C4-2B (cell line): Measurements from ENCODE around the gene NLGN1.

Source experiments
- H3K27ac ChIP-seq: fragments of 450-650 bp; 2 replicates; pipeline ENCODE4 v1.5.1; 2017
- ZFX ChIP-seq: fragments of 450-650 bp; IDR thresholded peaks from 2 replicates; pipeline ENCODE4 v1.6.1; 2017
- TF ChIP-seq, protein P1 (sequence below): fragments of 450-650 bp; conservative IDR thresholded peaks from 2 replicates; pipeline ENCODE4 v1.5.1; 2017; ENCODE audit warnings: mild to moderate bottlenecking

The NLGN1 gene

DNA sequence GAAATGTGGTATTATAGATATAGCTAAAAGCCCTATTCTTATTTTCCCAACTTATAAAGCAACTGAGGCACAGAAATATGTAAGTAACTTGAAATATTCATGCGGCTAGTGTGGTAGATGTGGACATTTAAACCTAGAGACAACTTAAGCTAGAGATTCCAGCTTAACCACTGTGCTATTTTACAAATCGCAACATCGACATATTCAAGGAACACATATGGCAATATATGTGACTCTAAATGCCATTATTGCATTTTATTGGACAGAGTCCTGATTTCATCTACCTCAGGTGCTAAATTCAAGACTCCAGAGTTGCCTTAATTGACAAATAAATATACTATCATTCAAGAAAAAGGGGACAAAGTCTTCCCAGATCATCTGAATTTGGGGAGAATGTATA is 442.3 kb downstream of the NLGN1 start:
- H3K27ac ChIP-seq = peak overlapping the region; percentile 68; the same call in 1 of the 2 replicates
- TF ChIP-seq, protein P1, sequence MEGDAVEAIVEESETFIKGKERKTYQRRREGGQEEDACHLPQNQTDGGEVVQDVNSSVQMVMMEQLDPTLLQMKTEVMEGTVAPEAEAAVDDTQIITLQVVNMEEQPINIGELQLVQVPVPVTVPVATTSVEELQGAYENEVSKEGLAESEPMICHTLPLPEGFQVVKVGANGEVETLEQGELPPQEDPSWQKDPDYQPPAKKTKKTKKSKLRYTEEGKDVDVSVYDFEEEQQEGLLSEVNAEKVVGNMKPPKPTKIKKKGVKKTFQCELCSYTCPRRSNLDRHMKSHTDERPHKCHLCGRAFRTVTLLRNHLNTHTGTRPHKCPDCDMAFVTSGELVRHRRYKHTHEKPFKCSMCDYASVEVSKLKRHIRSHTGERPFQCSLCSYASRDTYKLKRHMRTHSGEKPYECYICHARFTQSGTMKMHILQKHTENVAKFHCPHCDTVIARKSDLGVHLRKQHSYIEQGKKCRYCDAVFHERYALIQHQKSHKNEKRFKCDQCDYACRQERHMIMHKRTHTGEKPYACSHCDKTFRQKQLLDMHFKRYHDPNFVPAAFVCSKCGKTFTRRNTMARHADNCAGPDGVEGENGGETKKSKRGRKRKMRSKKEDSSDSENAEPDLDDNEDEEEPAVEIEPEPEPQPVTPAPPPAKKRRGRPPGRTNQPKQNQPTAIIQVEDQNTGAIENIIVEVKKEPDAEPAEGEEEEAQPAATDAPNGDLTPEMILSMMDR = no peak
- TF ChIP-seq ZFX = no peak

DNA sequence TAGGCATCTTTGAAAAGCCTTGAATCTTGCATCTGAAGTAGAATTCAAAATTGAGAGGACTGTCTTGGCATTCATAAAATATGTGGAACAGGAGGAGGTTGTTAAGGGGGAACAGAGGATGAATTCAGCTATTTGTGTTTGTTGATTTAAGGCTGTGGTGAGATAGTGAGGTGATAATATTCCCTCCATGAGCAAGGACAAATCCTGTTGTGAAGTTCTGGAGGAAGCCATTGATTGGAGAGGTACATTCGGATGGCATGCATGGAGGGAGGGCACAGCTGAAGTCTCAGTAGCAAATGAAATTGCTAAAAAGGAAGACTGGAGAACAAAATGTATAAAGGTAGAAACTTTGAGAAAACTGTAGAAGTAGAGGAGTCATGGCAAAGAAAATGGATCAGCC is 443.8 kb downstream of the NLGN1 start:
- H3K27ac ChIP-seq = no peak overlapping the region
- TF ChIP-seq, protein P1 = no peak
- TF ChIP-seq ZFX = no peak

DNA sequence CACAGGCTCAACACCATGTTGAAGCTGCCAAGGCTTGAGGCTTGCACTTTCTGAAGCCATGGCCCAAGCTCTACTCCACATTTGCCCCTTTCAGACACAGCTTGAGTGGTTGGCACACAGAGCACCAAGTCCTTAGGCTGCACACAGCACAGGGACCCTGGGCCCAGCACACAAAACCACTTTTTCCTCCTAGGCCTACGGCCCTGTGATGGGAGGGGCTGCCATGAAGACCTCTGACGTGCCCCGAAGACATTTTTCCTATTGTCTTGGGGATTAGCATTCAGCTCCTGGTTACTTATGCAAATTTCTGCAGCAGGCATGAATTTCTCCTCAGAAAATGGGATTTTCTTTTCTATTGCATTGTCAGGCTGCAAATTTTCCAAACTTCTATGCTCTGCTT is 445.5 kb downstream of the NLGN1 start:
- H3K27ac ChIP-seq = no peak overlapping the region
- TF ChIP-seq ZFX = no peak
- TF ChIP-seq, protein P1 = no peak

- no peak overlapping the region for H3K27ac ChIP-seq
- TF ChIP-seq, protein P1 = no peak
- no peak for TF ChIP-seq ZFX
Observed at GRCh38 chr3:173846584-173846983, 449.0 kb downstream of the NLGN1 start.

GRCh38 chr3:173849489-173849888 is 451.9 kb downstream of the NLGN1 start:
- no peak overlapping the region for H3K27ac ChIP-seq
- TF ChIP-seq, protein P1 = no peak
- TF ChIP-seq ZFX = no peak

GRCh38 chr3:173857154-173857553 is 459.6 kb downstream of the NLGN1 start:
- TF ChIP-seq ZFX = no peak
- TF ChIP-seq, protein P1 = no peak

GRCh38 chr3:173862701-173863100 is 465.2 kb downstream of the NLGN1 start:
- TF ChIP-seq, protein P1 = no peak
- no peak for TF ChIP-seq ZFX
- H3K27ac ChIP-seq = no peak overlapping the region

More at GRCh38 chr3:173857154-173857553, 459.6 kb downstream of the NLGN1 start:
- H3K27ac ChIP-seq = no peak overlapping the region
